A375 (cell line): ENCODE results near the gene TUBA3C. TPM values are rescaled to one million over a fixed set of nuclear protein-coding genes. Genes with fewer than 3 reads are reported as not detected.

Source experiments
- small RNA-seq: library from RNA; depleted of rRNA; stranded (forward); fragments of <200 nt; gene quantifications from one replicate; pipeline ENCODE3, GENCODE V24; 2014
- total RNA-seq: library from RNA; depleted of rRNA; stranded (reverse); fragments of >200 nt; shearing (Covaris generic); gene quantifications from 2 replicates; pipeline ENCODE4 v1.2.3, GENCODE V29; 2014; rRNA removed

TUBA3C gene
- total RNA-seq: not detected in 2 replicates

DNA sequence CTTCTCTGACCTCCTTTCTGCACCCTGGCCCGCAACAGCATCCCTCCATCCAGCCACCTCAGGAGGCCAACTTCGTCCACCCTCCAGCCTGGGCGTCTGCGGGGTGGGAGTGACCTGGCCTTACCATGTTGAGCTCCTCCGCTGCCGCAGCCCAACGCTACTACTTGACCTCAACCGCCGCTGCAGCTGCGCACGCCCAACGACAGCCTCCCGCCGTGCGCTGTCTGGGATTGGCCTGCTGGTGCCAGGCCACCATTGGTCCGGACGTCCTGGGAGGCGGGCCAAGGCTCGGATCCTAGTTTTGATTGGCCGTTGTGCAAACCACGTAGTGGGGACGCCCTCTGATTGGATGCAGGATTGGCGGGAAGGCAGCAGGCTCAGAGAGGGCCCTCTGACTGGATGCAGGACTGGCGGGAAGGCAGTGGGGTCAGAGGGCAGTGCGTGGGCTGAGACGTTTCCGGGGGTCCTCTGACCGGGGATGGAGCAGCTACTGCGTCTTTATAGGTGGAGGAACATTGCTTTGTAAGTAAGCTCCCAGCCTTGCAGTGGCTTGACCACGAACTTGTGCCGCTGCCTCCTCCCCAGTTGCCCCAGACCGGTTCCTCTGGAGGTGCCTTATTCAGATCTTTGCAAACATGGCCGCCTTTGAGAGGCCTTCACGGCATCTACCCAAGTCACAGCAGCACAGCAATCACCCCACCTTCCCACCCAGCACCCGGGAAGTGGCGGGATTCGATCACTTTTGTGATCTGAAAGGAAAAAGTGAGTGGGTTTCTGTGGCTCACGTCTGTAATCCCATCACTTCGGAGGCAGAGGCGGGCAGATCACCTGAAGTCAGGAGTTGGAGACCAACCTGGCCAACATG, at the start of gene TUBA3C:
TSS of gene TUBA3C (minus strand) at position 204 of the 865 bp plus-strand sequence. CDS start at position 127, 77 bp downstream.

Small RNA genes lying within 50 kb of the gene (small RNA-seq; reads per million reads assigned to genes)
- not detected for gene AL139327.4
